ENCODE results near the gene PDHX. TPM values are rescaled to one million over a fixed set of nuclear protein-coding genes. Genes with fewer than 3 reads are reported as not detected.

PDHX gene
- total RNA-seq, 1 experiment from 2014 or later = 85.4 TPM

DNA sequence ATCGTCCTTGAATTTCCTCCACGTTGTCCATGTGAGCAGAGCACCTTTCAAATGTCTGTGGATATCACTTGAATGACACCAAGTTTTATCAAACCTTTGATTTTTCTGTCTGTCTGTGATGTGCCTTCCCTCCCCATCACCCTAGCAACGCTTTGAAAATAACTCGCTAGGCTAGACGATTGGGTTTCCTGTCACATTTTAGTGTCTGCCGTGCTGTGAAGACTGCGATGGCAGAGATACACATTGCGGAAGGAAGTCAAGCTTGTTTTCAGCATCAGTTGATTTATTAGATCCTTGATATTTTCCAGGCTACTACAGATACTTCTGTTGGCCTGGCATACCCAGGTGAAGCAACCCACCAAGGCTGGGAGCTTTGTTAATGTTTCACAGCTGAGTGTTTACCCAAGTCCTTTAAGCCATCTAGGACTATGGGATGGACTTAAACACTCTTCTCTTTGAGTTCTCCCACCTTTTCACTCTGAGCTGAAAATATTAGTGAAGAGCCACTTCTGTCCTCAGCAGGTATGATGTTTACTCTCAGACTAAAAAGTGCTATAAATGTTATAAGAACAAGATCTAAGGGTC, 128.9 kb downstream of the PDHX start:
- Mint-ChIP-seq H3K27ac (ENCODE audit: unreplicated experiment) (no peak overlapping the region), H3K4me3 (ENCODE audit: unreplicated experiment) (no peak overlapping the region), H3K4me1 (ENCODE audit: low read depth, unreplicated experiment) (peaks cover 7% of the 10 kb centered on the region), H3K9me3 (ENCODE audit: unreplicated experiment) (peaks cover 12% of the 10 kb centered on the region), H3K27me3 (ENCODE audit: insufficient read depth, unreplicated experiment) (no peaks in the 10 kb centered on the region), H3K36me3 (ENCODE audit: insufficient read depth, unreplicated experiment) (no peaks in the 10 kb centered on the region)
- peak in 1 of 2 experiments; percentile 22 for DNase-seq
- H3K4me3 ChIP-seq (ENCODE audit: low read depth, low read length) = no peak overlapping the region
- peaks cover 9% of the 10 kb centered on the region for H3K4me1 ChIP-seq
- H3K36me3 ChIP-seq (ENCODE audit: control insufficient read depth, insufficient read depth, low read length) = no peaks in the 10 kb centered on the region
- CTCF ChIA-PET = no interaction called here
- H3K9me3 ChIP-seq = peaks cover 12% of the 10 kb centered on the region
- POLR2A ChIA-PET = interaction anchor here (0.5 kb wide), 1 partner anchor 184 kb away, joined by 3 read pairs; no protein-coding TSS in a partner anchor
- H3K27me3 ChIP-seq (replicated peaks; ENCODE audit: control insufficient read depth, insufficient read depth, low read length) = no peaks in the 10 kb centered on the region
- intact Hi-C loops (cut with micrococcal nuclease; ENCODE audit: unreplicated experiment) = no loop called here
- no TSS peak for BruUV-seq (replicated peaks)
- TF ChIP-seq CTCF (IDR thresholded peaks at IDR 0.05; ENCODE audit: insufficient read depth in 1 of 2, low read depth in 1 of 2, low read length in 1 of 2, severe bottlenecking in 1 of 2, unreplicated experiment in 1 of 2) = no peak

Small RNA genes within 50 kb of the gene (microRNA-seq; reads per million reads assigned to microRNA genes)
- gene MIR1343 = 10.2 reads per million, percentile 49 among the genes with 10 or more reads in this experiment

Other genes starting within 250 kb of the PDHX start
- 19.8 and 21.1 TPM in 2 replicates for gene APIP, start 239 bp upstream of the PDHX start, total RNA-seq (2022)
- 50.4 and 61.4 TPM in 2 replicates for gene CD44, start 222.6 kb downstream of the PDHX start, total RNA-seq (2022)

Measured in Caco-2 (cell line).